SIG-M5 treated with dmso at 0.1 percent for 504 hours (cell line): Measurements from ENCODE around the gene UBE2G1.
A peak's percentile ranks its signal among the peaks of the same experiment; 100 is the strongest.
"Not testable (repeated sequence)": the region's sequence is repeated elsewhere in the genome, so short reads cannot be mapped to it uniquely, and the experiment has no call there.

Experiments used
- DNase-seq: peaks from one replicate; lab custom pipeline; 2025; ENCODE audit not compliant: unreplicated experiment; lab: John Stamatoyannopoulos, UW

UBE2G1 gene

GRCh38 chr17:4375796-4376440, 9.4 kb upstream of the UBE2G1 start:
- not testable (repeated sequence) for DNase-seq

DNA sequence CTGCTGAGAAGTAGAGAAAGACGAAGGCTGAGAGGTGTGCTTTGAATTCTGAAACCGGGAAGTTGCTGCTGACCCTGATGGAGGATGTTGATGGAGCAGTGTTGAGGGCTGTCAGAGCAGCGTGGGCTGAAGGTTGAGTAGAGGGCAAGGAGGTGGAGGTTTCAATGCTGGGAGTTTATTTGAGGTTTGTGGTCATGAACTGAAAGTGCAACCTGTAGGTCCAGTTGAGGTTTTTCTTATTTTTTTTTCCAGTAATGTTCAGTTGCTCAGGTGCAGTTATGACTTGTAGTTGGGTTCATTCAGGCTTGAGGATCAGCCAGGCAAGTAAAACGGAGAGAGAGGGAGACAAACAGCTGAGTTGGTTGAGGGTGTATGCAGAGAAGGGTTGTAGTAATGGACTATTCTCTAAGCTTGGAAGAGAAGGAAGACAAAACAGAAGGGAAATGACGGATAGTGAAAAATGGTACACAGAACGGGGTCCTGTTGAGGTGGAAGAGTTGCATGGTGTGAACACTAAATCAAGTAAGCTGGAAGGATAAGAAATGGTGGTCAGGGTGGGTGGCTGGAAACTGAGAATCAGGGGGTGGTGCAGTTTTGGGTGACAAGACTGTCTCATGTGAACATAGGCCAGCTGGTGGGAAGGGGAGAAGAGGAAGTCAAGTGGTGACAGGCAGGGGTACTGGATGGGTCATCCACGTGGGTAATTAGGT, 8.7 kb upstream of the UBE2G1 start:
- no peak for DNase-seq

DNA sequence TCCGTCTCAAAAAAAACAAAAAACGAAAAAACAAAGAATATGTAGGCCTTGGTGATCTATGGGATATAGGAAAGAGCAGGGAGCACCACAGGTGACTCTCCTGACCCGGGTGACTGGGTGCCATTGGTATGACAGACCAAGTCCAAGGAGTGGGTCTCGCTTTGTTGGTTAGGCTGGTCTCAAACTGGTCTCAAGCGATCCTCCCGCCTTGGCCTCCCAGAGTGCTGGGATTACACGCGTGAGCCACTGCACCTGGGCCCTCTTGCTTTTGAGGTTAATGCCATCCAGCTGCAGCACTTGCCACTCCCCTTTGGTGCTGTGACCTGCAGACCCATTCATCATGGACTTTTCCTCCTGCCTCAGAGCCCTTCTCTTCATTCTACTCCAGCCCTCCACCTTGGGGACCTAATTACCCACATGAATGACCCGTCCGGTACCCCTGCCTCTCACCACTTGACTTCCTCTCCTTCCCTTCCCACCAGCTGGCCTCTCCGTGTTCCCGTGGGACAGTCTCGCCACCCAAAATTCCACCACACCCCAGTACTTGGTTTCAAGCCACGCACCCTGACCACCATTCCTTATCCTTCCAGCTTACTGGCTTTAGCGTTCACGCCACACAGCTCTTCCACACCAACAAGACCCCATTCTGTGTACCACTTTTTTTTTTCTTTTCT, 3.2 kb upstream of the UBE2G1 start:
- DNase-seq, result no peak

GRCh38 chr17:4368341-4368740, 1.9 kb upstream of the UBE2G1 start:
- DNase-seq, result no peak

- DNase-seq, result not testable (repeated sequence)
Measured at GRCh38 chr17:4367177-4367576, 702 bp upstream of the UBE2G1 start.

GRCh38 chr17:4365628-4366326, 698 bp downstream of the UBE2G1 start:
- peak; percentile 34 for DNase-seq

- DNase-seq, result peak; percentile 94
Measured at GRCh38 chr17:4365103-4365627, 1.3 kb downstream of the UBE2G1 start.

GRCh38 chr17:4364622-4365041, 1.8 kb downstream of the UBE2G1 start:
- DNase-seq, result no peak

DNA sequence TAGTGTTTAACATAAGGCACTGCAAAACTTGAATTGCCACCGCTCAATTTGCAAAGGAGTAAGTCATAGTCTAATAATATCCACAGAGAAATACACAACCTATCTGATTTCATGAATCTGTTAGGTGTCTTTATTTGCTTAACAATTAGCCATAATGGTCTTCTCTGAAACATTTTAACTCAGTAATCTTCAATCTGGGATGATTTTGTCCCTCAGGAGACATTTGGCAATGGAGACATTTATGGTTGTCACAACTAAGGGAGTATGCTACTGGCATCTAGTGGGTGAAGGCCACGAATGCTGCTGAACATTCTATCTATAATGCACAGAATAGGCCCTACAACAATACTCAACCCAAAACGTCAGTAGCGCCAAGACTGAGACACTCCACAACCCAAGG, 4.3 kb downstream of the UBE2G1 start:
- DNase-seq, result no peak

DNA sequence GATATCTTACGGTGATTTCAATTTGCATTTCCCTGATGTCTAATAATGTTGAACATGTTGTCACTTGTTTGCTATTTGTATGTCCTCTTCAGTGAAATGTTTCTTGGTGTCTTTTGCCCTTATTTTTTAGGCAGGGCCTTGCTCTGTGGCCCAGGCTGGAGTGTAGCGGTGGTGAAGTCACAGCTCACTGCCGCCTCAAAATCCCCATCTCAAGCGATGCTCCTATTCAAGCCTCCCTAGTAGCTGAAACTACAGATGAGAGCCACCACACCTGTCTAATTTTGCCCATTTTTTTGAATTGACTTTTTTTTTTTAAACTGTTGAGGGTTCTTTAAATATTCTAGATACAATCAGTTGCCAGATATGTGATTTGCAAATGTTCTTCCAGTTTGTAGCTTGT, 8.3 kb downstream of the UBE2G1 start:
- no peak for DNase-seq

GRCh38 chr17:4357671-4358070, 8.8 kb downstream of the UBE2G1 start:
- DNase-seq, result no peak

GRCh38 chr17:4357030-4357628, 9.3 kb downstream of the UBE2G1 start:
- DNase-seq, result no peak

DNA sequence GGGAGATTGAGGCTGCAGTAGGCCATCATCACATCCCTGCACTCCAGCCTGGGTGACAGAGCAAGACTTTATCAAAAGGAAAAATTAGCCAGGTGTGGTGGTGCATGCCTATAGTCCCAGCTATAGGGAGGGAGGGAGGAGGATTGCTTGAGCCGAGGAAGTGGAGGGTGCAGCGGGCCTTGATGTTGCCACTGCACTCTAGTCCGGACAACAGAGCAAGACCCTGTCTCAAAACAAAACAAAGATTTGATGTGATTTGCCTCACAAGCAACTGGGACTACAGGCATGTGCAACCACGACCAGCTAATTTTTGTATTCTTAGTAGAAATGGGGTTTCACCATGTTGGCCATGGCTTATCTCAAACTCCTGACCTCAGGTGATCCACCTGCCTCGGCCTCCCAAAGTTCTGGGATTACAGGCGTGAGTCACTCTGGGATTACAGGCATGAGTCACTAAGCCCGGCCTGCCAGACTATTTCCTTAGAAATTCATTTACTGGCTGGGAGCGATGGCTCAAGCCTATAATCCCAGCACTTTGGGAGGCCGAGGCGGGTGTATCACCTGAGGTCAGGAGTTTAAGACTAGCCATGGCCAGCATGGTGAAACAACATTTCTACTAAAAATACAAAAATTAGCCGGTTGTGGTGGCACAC, 11.5 kb downstream of the UBE2G1 start:
- no peak for DNase-seq

DNA sequence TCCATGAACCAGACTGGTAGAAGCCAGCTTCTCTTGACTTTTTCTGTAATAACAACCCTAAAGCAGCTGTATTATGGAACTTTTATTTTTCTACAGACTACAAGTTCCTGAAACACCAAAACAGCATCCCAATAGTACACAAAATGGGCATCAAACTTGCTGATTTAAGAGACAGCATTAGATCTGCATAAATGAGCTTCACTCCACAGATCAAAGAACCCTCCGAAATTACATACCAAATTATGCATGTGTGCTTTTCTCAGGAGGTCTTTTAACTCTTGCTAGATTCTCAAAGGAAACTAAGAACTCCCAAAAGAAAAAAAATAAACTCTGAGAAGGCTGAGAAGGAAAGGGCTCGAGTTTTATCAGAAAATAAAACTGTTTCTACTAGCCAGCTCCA, 12.3 kb downstream of the UBE2G1 start:
- no peak for DNase-seq

DNA sequence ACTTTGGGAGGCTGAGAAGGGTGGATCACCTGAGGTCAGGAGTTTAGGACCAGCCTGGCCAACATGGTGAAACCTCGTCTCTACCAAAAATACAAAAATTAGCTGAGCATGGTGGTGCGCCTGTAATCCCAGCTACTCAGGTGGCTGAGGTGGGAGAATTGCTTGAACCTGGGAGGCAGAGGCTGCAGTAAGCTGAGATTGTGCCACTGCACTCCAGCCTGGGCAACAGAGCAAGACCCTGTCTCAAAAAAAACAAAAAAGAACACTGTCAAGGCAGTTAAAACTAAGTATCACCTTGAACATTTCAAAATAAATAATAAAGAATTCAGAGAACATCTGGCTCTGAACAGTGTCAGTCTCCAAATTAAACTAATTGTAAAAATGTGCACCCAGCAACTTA, 16.3 kb downstream of the UBE2G1 start:
- DNase-seq, result not testable (repeated sequence)

DNA sequence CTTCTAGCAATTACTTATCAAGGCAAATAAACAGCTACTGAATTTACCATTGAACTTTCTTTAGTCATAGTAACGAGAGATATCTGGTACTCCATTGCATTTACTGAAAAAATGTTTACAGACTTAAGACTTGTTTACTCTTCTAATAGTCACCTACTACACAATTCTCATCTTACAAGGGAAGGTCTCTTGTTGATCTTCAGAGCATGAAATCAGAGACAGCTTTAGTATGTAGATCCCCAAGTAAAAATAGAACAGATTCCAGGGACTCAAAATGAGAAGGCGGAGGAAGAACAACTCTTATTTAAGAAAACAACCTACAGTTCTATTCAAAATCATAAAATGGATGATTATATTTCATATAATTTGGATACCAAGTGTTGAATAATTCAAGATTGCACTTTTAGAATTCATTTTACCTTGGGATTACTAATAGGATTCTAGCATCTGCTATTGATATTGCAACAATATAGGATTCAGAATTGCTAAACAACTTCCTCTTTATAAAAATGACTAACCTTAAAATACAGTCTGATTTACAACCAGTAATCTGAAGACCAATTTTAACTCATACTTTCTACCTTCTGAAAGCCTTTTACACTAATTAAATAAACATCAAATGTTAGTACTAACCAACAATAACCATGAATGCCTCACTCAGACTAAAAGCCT, 20.8 kb downstream of the UBE2G1 start:
- peak; percentile 27 for DNase-seq

DNA sequence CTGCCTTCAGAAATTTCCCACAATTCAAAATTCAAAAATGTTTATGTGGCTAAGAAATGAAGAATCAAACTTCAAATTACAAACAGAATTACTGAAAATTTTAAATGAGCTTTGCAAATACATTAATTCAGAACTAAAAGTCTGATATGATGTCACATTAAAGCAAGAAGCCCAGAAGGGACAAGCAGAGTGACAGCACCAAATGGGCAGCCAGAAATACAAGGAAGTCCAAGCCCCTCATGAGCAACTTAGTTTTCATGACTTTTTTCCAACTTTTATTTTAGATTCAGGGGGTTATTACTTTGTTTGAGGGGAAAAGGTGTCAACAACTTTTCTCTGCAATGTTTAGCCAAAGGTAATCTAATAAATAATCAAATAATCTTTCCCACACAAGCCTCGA, 21.5 kb downstream of the UBE2G1 start:
- DNase-seq, result no peak

DNA sequence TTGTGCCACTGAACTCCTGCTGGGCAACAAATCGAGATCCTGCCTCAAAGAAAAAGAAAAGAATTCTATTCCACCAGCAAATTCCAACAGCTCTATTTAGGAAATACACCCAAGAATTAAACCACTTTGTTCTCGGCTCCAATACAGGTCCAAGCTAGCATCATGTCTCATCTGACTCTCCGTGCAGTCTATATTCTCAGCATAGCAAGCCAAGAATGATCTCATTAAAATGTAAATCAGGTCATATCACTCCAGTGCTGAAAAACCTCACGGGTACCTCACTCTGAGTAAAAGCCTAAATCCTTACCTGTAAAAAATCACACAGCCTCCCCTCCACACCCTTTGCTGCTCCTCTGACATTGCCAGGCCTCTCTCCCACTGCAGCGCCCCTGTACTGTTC, 23.9 kb downstream of the UBE2G1 start:
- no peak for DNase-seq

DNA sequence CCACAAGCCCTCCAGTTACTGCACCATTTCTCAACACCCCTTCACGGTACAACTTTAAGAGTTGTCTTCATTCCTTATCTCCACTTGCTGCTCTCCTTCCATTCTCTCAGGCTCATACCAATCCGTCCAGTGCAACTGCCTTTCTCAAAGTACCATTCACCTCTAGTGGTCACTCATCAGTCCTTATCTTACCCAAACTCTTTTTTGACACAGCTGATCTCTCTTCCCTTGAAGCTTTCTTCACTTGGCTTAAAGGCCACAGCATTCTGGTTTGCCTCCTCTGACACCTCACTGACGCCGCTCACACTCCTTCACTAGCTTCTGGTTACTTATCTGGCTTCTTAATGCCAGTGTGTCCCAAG, 24.9 kb downstream of the UBE2G1 start:
- DNase-seq, result no peak
